GM12872 (cell line): ENCODE results near the gene DCTN1.

Experiments used
- CTCF ChIP-seq: IDR thresholded peaks from 3 replicates; pipeline ENCODE4 v1.5.1; 2011; ENCODE audit warnings: low read depth, mild to moderate bottlenecking, low read length, moderate library complexity; ENCODE audit not compliant: insufficient read depth

The DCTN1 gene

GRCh38 chr2:74347303-74347702, 32.8 kb downstream of the DCTN1 start:
- no peak for TF ChIP-seq CTCF

- TF ChIP-seq CTCF: no peak
These were observed 34.7 kb downstream of the DCTN1 start for GRCh38 chr2:74345272-74345943.

GRCh38 chr2:74343316-74343715, 36.8 kb downstream of the DCTN1 start, which contains the start of gene SLC4A5:
Gene SLC4A5, minus strand, starts transcription at chr2:74343416. Its CDS starts 28,393 bp downstream, at chr2:74315023.
- no peak for TF ChIP-seq CTCF

- TF ChIP-seq CTCF: peak; percentile 94
These were observed 45.2 kb downstream of the DCTN1 start for GRCh38 chr2:74334931-74335333.

- no peak for TF ChIP-seq CTCF
These were observed 46.1 kb downstream of the DCTN1 start for GRCh38 chr2:74333896-74334586.

GRCh38 chr2:74333175-74333574, 46.9 kb downstream of the DCTN1 start:
- TF ChIP-seq CTCF: peak; percentile 45; the same call in 2 of the 3 replicates

- no peak for TF ChIP-seq CTCF
These were observed 47.4 kb downstream of the DCTN1 start for GRCh38 chr2:74332550-74333174.
